SIG-M5 treated with dmso at 0.1 percent for 504 hours (cell line): ENCODE data around the gene HACD3.
A peak's percentile ranks its signal among the peaks of the same experiment; 100 is the strongest.
"Not testable (repeated sequence)": the region's sequence is repeated elsewhere in the genome, so short reads cannot be mapped to it uniquely, and the experiment has no call there.

ENCODE experiments used
- DNase-seq: peaks from one replicate; lab custom pipeline; 2025; ENCODE audit not compliant: unreplicated experiment; lab: John Stamatoyannopoulos, UW

The HACD3 gene

DNA sequence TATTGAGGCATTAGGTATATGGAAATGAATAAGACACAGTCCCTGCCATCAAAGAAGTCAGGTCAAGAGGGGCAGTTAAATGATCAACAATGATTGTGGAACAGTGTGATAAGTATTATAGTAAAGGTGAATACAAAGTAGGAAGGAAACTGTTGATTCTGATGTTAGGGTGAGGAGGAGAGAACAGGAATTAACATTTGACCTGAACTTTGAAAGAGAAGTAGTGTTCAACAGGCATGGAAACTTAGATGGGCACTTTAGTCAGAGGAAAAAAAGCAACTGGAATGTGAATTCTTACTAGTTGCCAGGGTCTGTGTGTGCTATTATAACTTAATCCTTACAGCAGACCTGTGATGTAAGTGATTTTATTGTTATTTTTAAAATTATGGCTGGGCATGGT is 17.6 kb downstream of the HACD3 start:
- DNase-seq = no peak

DNA sequence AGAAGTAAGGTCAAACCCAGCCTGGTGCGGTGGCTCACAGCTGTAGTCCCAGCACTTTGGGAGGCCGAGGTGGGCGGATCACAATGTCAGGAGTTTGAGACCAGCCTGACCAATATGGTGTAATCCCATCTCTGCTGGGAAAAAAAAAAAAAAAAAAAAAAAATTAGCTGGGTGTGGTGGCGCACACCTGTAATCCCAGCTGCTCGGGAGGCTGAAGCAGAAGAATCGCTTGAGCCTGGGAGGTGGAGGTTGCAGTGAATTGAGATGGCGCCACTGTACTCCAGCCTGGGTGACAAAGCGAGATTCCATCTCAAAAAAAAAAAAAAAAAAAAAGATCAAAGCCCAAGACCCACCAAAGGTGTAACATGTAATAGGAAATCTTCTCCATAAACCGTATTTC is 19.0 kb downstream of the HACD3 start:
- not testable (repeated sequence) for DNase-seq

DNA sequence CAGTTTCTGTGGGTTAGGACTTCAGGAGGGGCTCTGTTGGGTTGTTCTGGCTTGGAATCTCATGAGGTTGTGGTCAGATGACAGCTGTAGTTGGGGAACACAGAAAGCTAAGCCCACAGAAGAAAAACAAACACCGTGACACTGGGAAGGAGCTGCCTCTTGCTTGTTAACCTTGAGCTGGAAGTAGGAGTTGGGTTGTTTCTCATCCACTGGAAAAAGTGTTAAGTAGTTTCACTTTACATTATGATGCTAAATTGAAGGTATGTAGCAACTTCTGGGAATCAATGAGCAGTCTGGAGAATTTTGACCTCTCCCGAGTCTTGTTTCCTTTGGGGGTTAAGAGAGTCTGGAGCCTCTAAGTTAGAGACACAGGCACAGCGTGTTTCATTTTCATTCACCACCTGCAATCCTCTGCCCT is 20.4 kb downstream of the HACD3 start:
- DNase-seq = no peak

DNA sequence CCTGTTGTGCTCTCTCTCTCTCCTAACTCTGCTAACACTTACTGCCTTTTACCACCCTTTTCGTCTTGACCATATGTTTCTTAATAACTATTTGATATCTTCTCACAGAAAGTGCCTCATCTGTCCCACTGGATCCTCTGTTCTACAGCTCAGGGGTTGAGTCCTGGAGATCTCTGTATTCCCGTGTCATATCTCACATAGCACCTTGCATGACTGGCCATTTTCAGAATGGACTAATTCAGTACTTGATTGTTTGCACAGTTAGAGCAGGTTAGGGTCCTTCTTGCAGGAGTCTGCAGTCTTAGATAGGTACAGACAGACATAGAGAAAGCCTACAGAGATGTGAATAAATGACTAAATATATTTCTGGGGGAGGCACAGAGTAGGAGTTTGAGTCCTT is 20.9 kb downstream of the HACD3 start:
- no peak for DNase-seq

DNA sequence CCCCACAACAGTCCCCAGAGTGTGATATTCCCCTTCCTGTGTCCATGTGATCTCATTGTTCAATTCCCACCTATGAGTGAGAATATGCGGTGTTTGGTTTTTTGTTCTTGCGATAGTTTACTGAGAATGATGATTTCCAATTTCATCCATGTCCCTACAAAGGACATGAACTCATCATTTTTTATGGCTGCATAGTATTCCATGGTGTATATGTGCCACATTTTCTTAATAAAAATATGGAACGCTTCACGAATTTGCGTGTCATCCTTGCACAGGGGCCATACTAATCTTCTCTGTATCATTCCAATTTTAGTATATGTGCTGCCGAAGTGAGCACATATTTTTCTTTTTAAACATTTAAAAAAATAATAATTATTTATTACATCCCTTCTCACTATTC is 22.6 kb downstream of the HACD3 start:
- DNase-seq = not testable (repeated sequence)

DNA sequence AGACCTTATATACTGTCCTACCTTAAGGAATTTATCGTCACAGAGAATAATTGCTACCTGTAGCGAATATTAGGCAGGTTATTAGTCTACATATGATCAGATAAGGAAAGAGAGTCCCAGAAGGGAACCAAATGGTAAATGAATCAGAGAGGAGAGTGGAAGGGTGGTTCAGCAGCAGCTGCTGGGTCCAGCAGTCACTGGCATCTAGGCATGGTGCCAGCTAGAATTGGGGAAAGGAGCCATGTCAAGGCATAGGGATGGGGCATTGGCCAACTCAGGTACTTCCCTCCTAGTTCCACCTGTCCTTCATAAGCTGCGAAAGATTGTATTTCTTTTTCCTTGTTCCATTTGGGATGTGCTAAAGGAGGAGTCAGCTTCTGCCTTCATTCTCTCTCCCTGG is 23.4 kb downstream of the HACD3 start:
- DNase-seq = no peak

DNA sequence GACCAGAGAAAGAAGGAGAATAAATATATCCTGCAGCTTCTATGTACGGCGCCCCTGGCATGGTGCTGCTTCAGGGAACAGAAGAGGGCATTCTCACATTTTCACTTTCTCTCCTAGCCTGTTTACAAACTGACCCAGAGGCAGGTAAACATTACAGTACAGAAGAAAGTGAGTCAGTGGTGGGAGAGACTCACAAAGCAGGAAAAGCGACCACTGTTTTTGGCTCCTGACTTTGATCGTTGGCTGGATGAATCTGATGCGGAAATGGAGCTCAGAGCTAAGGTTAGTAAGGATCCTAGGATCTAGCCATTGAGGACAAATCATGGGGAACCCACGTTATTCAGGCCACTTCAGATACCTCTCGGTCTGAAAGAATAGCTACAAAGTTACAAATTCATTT is 26.4 kb downstream of the HACD3 start:
- no peak for DNase-seq

DNA sequence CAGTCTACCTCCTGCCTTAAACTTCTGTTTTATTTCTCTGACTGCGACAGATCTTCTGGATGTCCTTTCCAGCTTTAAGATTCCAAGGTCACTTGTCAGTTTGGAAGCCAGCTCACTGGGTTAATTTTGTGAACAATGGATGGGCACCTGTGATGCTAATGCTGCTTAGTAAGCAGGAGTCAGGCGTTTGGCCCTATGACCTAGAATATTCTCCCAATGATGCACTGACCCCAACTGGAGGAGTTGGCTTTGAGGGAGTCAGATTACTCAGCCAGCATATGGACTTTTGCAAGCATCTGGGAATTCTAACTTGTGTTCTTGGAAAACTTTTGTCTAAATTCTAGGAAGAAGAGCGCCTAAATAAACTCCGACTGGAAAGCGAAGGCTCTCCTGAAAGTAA is 28.1 kb downstream of the HACD3 start:
- DNase-seq = no peak

DNA sequence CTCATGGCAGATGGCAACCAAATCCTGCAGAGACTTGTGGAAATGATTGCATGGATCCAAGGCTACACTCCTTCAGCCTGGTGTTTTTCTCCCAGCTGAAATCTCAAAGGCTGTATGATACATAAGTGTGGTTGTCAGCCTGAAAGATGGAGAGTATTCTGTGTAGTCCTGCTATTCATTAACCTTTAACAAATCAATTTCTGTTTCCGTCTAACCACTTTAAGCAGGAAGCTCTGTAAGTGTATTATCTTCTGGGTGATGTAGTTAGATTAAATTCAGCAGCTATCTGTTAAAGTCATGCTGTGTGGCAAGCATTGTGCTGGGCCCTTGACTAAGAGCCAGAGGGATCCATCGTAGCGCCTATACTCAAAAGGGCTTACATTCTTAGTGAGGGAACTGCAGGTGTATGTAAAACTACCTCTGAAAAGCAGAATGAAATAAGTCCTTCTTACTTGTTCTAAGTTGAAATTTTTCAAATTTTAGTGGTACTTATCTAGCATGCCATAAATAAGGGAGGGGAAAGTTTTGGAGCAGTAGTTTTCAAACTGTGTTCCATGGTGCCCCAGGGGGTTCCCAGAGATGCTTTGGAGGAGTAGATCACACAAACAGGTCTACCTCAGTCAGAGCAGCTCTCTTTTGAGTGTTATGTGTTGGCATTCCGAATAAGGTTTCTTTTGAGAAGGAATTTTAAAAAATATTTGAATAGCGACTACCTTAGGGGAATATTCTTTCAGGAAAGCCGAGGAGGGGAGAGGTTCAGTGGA is 28.9 kb downstream of the HACD3 start:
- DNase-seq = no peak

DNA sequence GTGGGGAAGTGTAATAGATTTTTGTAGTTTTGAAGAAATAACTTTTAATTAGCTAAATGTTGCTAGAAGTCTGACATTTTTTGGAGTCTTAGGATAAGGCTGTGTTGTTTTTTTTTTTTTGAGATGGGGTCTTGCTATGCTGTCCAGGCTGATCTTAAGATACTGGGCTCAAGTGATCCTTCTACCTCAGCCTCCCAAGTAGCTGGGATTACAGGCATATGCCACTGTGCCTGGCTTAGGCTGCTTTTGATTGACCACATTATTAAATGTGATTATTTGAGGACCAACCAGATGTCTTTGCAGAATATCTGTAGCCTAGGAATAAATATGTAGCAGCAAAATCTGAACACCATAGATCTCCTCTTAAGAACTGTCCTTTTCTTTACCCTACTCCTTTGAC is 29.7 kb downstream of the HACD3 start:
- no peak for DNase-seq

DNA sequence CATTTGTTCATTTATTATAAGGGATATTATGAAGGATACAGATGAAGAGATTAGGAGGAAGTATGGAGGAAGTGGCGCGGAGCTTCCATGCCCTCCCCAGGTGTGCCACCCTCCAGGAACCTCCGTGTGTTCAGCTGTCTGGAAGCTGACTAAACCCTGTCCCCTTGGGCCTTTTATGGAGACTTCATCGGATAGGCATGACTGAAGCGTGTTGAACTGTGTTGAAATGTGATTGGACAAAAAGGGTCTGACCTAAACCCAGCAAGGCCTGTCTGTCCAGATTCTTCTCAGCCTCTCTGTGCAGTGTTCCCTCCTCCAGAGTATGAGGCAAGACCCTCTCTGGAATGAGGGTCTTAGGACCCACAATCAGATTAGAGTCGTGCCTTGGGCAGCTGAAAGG is 31.7 kb downstream of the HACD3 start:
- DNase-seq = peak; percentile 30

DNA sequence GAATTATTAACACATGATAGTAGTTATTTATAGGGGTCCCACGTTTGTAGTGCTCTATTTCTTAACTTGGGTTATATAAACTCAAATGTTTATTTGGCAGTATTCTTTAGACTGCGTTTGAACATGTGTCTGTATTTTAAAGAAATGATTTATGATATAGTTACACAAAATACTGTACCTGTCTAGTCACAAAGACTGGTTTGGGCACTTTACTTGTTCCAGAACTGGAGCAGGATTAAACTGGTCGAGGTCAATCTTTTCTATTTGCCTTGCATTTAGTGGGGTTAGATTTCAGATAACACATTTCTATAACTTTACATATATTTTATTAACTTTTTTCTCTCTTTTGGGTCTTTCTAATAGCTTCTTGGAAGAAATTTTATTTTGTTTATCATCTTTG is 39.5 kb downstream of the HACD3 start:
- peak; percentile 40 for DNase-seq

DNA sequence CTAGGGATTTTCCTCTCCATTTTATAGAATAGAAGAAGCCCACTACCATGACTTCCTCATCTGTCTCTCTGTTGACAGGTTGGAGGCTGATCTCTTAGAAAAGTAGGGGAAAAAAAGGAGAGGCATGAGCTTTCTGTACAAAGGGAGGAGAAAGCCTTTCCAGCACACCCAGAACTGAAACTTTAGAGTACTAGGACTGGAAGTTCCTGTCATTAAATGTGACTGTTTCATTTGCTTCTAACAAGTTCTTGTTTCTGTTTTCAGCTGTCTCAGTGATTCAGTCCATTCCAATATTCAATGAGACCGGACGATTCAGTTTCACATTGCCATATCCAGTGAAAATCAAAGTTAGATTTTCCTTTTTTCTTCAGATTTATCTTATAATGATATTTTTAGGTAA is 41.7 kb downstream of the HACD3 start:
- no peak for DNase-seq

DNA sequence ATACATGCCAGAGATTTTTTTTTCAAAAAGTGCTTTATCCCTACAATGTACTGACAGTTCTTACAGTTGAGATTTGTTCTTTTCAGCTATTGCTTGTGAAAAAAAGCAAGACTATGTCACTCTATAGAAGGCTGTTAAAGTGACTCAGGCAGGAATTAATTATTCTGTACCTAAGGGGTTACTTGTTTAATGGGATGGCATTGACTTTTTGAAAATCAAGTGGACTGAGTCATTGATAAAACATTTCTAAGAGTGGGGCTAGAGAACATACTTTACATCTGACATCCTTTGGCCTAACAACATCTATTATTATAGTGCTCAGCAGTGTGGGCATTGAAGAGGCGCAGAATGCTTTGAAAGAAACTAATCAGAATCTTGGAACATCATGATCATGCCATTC is 46.4 kb downstream of the HACD3 start:
- no peak for DNase-seq

DNA sequence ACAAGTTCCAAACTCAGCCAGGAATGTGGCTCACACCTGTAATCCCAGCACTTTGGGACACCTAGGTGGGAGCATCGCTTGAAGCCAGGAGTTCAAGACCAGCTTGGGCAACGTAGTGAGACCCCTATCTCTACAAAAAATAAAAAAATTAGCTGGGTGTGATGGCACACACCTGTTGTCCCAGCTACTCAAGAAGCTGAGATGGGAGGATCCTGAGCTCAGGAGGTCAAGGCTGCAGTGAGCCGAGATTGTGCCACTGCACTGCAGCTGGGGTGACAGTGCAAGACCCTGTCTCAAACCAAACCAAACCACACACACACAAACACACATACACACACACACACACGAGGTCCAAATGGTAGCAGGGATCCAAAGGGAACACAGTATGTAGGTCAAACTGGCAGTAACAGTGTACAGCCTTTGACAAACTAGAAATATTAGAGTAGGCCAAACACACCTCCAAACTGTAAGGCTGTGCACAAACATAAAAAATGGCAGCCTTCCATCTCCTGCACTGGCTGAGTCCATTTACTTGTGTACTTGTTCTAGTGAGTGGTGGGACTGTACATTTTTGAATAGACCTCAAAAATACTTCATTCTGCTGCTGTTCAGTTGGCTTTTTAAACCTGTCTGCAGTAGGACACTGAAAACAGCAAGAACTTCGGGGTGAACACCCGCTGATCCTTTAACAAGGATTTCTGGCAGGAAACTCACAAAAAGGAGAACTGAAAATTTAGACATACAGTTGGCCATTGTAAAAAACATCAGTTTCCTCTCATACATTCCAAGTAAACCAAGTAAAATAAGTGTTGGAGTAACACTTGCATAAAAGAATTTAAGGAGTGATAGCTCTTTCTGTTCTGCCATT is 47.1 kb downstream of the HACD3 start:
- DNase-seq = no peak

DNA sequence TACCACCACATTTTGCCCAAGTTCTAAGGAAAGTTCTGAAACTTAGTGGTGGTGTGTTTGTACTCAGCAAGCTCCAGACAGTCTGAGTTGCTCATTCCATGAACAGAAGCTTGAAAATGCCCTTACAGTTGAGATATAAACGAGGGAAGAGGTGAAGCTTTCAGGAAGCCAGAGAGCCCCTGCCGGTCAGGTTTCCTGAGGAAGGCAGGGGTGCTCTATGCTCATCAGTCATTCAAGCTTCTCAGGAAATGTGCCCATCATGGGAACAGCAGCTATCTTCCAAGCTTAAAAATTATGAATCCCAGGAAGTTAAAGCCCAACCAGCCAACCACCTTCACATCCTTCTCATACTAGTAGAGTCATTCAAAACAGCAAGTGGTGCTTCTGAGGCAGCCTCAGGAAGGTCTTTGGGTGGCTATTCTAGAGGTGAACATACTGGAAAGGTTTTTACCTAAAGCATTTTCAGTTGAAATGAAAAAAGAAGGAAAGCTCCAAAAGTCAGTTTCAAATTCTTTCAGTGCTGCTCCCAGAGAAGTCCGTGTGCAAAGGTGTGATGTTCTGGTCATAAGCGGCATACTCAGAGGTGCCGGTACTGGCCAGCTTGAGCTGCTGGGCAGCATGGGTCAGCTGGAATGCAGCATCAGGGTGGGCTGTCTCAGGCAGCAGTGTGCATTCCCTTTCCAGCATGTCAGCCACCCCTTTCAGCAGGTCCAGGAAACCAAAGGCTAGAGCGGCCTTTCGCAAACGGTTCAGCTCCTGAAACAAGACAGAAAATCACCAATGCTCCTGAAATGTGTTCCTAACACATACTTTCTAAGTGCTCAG is 48.9 kb downstream of the HACD3 start:
- DNase-seq = no peak

DNA sequence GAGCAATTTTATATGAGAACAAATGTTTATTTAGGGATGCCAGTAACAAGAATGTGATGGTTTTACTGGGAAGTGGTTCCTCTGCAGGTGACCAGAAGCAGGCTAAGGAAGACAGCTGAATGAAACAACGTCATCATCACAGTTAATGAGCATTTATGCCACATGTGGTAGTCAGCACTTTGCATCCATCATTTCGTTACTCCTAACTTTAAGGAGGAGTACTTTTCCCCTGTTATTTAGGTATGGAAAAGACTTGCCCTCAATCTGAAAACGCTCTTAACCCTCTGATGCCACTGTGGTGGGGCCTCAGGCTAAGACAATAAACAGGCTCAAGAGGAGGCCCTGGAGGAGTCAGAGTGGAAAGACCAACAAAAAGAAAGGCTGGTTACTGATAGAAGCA is 49.5 kb downstream of the HACD3 start:
- DNase-seq = no peak

DNA sequence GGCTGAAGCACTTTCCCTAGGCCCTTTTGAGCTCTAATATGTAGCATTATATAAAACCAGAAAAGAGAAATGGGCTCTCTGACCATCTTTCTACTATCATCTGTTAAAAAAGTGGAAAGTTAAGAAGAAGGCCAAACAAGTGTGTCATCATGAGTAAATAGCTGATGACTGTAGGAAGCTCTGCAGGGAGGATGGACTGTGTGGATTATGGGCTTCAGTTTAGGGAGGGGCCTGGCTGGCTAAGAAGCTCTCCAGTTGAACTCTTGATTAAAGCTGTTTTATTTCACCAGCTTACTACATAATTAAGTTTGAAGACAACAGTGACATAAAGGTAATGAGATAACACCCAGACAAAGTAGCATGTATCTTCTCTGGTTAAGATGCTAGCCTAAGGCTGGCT is 50.0 kb downstream of the HACD3 start:
- DNase-seq = no peak

DNA sequence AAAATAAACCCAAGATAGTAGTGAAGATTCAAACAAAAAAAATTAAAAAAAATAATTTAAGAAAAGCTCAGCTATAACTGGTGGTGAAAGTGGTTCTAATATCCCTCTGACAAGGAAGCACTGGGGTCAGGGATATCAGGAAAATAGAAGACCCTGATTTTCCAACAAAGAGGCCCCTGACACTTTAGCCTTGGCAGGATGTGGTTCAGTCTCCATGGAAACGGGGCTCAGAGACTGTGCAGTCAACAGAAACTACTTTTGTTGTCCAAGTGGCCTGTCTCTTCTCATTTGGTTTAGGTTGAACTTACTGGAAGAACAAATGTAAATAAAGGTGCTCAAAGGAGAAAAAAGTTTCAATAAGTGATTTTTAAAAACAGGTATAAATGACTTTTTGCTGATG is 53.4 kb downstream of the HACD3 start:
- no peak for DNase-seq

DNA sequence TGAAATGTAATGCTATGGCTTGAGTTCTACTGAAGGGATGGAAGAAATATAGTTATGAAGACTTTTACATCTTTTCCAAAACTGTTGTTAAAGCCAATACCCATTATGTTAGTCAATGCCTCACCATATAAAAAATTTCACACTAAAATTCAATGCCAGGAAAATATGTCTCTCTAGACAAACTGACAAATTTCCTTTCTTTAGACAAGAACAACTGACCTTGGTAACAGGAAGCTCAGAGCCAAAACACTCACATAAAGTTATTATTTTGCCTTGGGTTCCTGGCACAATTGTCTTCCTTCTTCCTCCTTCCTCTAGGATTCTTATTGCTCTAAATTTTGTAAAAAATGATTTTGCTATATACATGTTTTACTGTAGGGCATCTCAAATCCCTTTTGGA is 54.0 kb downstream of the HACD3 start:
- no peak for DNase-seq

DNA sequence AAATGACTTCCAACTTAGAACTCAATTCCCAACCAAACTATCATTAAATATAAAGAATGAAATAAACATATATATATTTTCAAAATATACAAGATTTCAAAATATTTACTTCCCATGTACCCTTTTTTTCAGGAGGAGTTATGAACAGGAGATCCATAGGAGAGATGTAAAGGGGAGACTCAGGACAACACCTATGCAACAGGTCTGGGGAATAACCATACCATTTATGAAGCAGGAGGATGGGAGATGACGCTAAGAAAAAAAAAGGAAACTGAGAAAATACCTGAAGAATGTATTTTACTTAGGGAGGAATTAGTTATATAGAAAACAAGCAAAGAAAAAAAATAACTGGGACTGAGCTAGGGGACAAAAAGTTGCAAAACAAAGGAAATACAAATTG is 56.8 kb downstream of the HACD3 start:
- DNase-seq = no peak

DNA sequence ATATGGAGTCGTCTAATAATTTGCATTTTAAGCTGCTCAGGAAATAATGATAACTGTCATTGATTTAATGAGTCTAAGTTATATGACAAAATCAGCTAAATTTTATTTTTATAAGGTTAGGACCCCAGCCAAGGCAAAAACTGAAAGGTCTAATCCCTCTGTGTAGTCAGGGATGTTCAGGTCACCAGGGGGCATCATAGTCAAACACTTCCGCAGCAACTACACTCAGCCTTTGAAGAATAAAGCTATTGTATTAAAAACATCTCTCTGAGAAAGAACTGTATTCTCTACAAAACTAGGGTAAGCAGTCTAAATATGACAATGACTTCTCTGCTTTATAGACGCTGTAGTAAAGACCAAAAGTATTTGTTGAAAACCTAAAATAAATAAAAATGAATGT is 65.7 kb downstream of the HACD3 start:
- DNase-seq = no peak
